ENCODE measurements around the gene CIC. TPM values are rescaled to one million over a fixed set of nuclear protein-coding genes. Genes with fewer than 3 reads are reported as not detected.

CIC gene
- 39.7 and 42.8 TPM in 2 replicates for total RNA-seq

GRCh38 chr19:42268704-42269477, at the start of gene CIC:
Gene CIC (plus strand): TSS chr19:42269252. CDS start chr19:42271784, 2,532 bp downstream.

GRCh38 chr19:42219812-42220750, 49.0 kb upstream of the CIC start, which contains the start of gene ZNF526:
Gene ZNF526 (plus strand): TSS chr19:42220312. CDS start chr19:42224404, 4,092 bp downstream.

GRCh38 chr19:42242512-42243409, 26.3 kb upstream of the CIC start, which contains the start of gene GSK3A:
Gene GSK3A (minus strand): TSS chr19:42242602. CDS start chr19:42242465, 137 bp downstream.

GRCh38 chr19:42254850-42255765, 13.9 kb upstream of the CIC start, which contains the start of gene ERF:
Gene ERF (minus strand): TSS chr19:42255128. CDS start chr19:42254999, 129 bp downstream.

DNA sequence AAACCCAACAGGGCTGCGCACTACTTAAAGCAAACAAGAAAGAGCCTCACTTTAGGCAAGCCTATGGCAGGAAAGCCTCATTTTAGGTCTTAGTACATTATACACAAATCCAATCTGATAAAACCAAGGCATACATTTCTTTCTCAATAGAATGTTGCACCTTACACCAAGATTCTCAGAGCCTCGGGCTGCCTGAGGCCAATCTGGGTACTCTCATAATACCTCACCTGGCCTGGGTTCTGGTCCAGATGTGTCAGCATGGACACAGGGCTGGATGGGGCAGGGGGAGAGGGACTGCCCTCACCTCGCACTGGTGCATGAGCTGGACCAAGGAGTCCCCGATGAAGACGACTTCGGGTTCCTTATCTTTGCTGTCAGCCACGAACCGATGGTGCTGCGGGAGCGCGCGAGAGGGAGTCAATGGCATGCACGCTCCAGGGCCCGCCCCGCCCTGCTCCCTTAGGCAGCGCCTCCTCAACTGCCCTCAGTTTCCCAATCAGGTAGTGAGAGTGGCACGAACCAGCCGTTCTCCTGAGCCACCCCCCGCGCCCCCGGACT, 32.7 kb downstream of the CIC start, which contains the start of gene PRR19:
Gene PRR19 (plus strand): TSS at position 487 of the 558 bp plus-strand sequence. CDS start 7,453 bp downstream, outside the sequence.

GRCh38 chr19:42313096-42313839, 44.2 kb downstream of the CIC start, which contains the start of gene TMEM145:
Gene TMEM145 (plus strand): TSS chr19:42313309. CDS start chr19:42313377, 68 bp downstream.

GRCh38 chr19:42325308-42325895, 56.4 kb downstream of the CIC start, which contains the start of gene MEGF8:
Gene MEGF8 (plus strand): TSS chr19:42325635. CDS start chr19:42326244, 609 bp downstream.

Other genes with a start within 250 kb of the CIC start
- not detected in 2 replicates for gene GRIK5, start 199.0 kb upstream of the CIC start, total RNA-seq
- 14.5 and 17.2 TPM in 2 replicates for gene ZNF574, start 193.1 kb upstream of the CIC start, total RNA-seq
- 1.00 and 1.9 TPM in 2 replicates for gene POU2F2, start 136.8 kb upstream of the CIC start, total RNA-seq
- gene DEDD2, start 51.6 kb upstream of the CIC start, total RNA-seq = 24.6 and 31.9 TPM in 2 replicates
- 6.2 and 7.4 TPM in 2 replicates for gene ZNF526, start 48.9 kb upstream of the CIC start, total RNA-seq
- 20.9 and 25.7 TPM in 2 replicates for gene GSK3A, start 26.6 kb upstream of the CIC start, total RNA-seq
- gene ERF, start 14.1 kb upstream of the CIC start, total RNA-seq = 33.5 and 47.5 TPM in 2 replicates
- gene PRR19, start 32.9 kb downstream of the CIC start, total RNA-seq = 0.27 and 1.0 TPM in 2 replicates
- 32.9 and 44.7 TPM in 2 replicates for gene PAFAH1B3, start 33.4 kb downstream of the CIC start, total RNA-seq
- gene TMEM145, start 44.1 kb downstream of the CIC start, total RNA-seq = 0.27 TPM in 1 of 2 replicates, not detected in the other
- 17.9 and 22.0 TPM in 2 replicates for gene MEGF8, start 56.4 kb downstream of the CIC start, total RNA-seq
- gene CNFN, start 121.0 kb downstream of the CIC start, total RNA-seq = 1.00 TPM in 1 of 2 replicates, not detected in the other
- gene LIPE, start 158.1 kb downstream of the CIC start, total RNA-seq = 16.7 and 25.6 TPM in 2 replicates
- gene CXCL17, start 173.7 kb downstream of the CIC start, total RNA-seq = not detected in 2 replicates